SK-N-MC (cell line): Measurements from ENCODE around the gene MOSMO.

Experiments used
- EZH2 ChIP-seq: fragments of 200-600 bp; sonication (generic); IDR thresholded peaks from one replicate; pipeline ENCODE4 v1.6.1; 2017; ENCODE audit warnings: antibody characterized with exemption
- POLR2AphosphoS5 ChIP-seq: IDR thresholded peaks from 2 replicates; pipeline ENCODE4 v1.6.1; 2012; ENCODE audit warnings: mild to moderate bottlenecking, low read depth, low read length, borderline replicate concordance

DNA sequence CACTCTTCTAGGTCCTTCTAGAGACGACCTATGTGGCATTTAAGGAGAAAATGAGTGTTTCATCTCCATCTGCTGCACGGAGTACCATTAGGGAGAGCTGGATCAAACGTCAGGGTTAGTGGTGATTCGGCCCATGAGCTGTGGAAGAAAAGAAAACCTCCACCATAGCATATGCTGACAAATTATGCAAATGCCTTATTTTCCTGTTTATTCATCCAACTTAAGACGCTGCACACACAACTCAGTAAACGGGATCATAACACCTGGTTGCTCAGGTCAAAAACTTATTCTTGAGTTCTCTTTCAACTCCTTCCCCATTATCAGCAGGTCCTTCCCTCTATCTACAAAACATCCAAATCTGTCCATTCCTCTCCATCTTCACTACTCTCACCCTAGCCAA, 1.3 kb upstream of the MOSMO start:
- TF ChIP-seq EZH2, result no peak
- TF ChIP-seq POLR2AphosphoS5, result no peak
